Astrocyte of the spinal cord (primary cell): Measurements from ENCODE around the gene HEBP1.

Source experiments
- DNase-seq: peaks from one replicate; pipeline ENCODE4 v3.0.0; 2011; ENCODE audit warnings: low read depth, low spot score
- H3K4me3 ChIP-seq: 2 replicates; pipeline ENCODE4 v1.5.1; 2011; ENCODE audit warnings: low read depth, mild to moderate bottlenecking, low read length, moderate library complexity
- CTCF ChIP-seq: IDR thresholded peaks from 2 replicates; pipeline ENCODE4 v1.5.1; 2012; ENCODE audit warnings: low read depth, mild to moderate bottlenecking, low read length, inconsistent platforms
- in situ Hi-C: cut with HindIII; loops from 2 replicates; pipeline ENCODE4 v1.10.0; 2017; ENCODE audit warnings: low sequenced_read_pairs

Gene HEBP1

GRCh38 chr12:12993367-12993766 lies 6.7 kb downstream of the HEBP1 start:
- TF ChIP-seq CTCF, result no peak
- in situ Hi-C loops, result no loop called here
- no peak overlapping the region for H3K4me3 ChIP-seq
- no peak for DNase-seq

GRCh38 chr12:12992418-12993130 lies 7.5 kb downstream of the HEBP1 start:
- TF ChIP-seq CTCF, result no peak
- peak overlapping the region; percentile 10 for H3K4me3 ChIP-seq
- in situ Hi-C loops, result no loop called here
- peak; percentile 89 for DNase-seq

GRCh38 chr12:12990700-12991468 lies 9.2 kb downstream of the HEBP1 start:
- TF ChIP-seq CTCF, result no peak
- peak; percentile 20 for DNase-seq
- in situ Hi-C loops, result no loop called here
- no peak overlapping the region for H3K4me3 ChIP-seq

- in situ Hi-C loops, result no loop called here
- no peak overlapping the region for H3K4me3 ChIP-seq
- DNase-seq, result no peak
- TF ChIP-seq CTCF, result no peak
Measured at GRCh38 chr12:12987421-12987820, 12.6 kb downstream of the HEBP1 start.

GRCh38 chr12:12986775-12987331 lies 13.2 kb downstream of the HEBP1 start:
- no peak for TF ChIP-seq CTCF
- H3K4me3 ChIP-seq, result no peak overlapping the region
- in situ Hi-C loops, result no loop called here
- no peak for DNase-seq

- peak; percentile 60 for TF ChIP-seq CTCF
- peak; percentile 20 for DNase-seq
- no peak overlapping the region for H3K4me3 ChIP-seq
- in situ Hi-C loops, result no loop called here
Measured at GRCh38 chr12:12985817-12986408, 14.2 kb downstream of the HEBP1 start.
